GM12892 (cell line): ENCODE measurements around the gene RPL28.

Experiments used
- POLR2A ChIP-seq: IDR thresholded peaks from 2 replicates; pipeline ENCODE4 v1.6.1; 2011; ENCODE audit warnings: low read depth, low read length, control low read depth
- POLR2AphosphoS5 ChIP-seq: IDR thresholded peaks from 2 replicates; pipeline ENCODE4 v1.6.1; 2011; ENCODE audit warnings: low read depth, low read length, control low read depth

DNA sequence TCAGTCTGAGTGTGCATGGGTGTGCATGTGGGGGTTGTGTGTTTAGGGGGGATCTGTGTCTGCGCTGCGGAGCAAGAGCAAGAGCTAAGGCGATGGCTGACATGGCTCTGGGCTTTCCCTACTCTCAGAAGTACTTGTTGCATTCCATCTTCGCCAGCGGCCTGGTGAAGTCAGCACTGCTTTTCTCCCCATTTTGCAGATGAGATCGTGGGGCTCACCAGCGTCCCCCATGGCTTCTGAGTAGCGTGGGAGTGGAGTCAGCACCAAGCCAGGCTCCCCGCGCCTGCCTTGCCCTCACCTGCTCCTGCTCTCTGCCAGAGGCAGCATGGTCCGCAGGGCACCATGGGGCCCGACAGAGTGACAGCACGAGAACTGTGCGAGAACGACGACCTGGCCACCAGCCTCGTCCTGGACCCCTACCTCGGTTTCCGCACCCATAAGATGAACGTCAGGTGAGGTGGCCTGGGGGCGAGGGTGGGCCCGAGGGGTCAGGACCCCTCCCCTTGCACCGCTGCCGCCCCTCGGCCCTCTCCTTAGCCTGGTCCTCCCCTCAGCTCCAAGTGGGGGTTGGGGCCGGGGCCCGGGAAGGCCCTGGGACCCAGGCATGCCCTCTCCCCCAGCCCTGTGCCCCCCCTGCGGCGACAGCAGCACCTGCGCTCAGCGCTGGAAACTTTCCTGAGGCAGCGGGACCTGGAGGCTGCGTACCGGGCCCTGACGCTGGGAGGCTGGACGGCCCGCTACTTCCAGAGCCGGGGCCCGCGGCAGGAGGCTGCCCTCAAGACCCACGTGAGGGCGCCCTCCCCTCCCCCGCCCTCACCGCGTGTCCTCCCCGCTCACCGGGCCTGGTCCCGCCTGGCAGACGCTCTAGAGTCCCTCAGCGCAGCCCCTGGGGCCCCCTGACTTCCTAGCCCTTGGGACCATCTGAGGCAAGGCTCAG is 43.9 kb upstream of the RPL28 start:
- TF ChIP-seq POLR2A (no peak), POLR2AphosphoS5 (no peak)
